B cell (primary cell): ENCODE data around the gene BANF2.

Experiments used
- CTCF ChIP-seq: fragments of 200-600 bp; IDR thresholded peaks from one replicate; pipeline ENCODE4 v1.8.0; 2022; ENCODE audit warnings: antibody characterized with exemption, mild to moderate bottlenecking
- EZH2 ChIP-seq: IDR thresholded peaks from 2 replicates; pipeline ENCODE4 v1.6.1; 2012; ENCODE audit warnings: borderline replicate concordance, low read depth, mild to moderate bottlenecking, moderate library complexity, low read length; ENCODE audit not compliant: insufficient read depth, poor library complexity, severe bottlenecking

GRCh38 chr20:17734374-17734773, 34.6 kb downstream of the BANF2 start:
- no peak for TF ChIP-seq CTCF
- no peak for TF ChIP-seq EZH2
